ENCODE measurements around the gene TPPP2.

GRCh38 chr14:21053184-21054122 is 23.4 kb downstream of the TPPP2 start:
- TF ChIP-seq, protein P1, sequence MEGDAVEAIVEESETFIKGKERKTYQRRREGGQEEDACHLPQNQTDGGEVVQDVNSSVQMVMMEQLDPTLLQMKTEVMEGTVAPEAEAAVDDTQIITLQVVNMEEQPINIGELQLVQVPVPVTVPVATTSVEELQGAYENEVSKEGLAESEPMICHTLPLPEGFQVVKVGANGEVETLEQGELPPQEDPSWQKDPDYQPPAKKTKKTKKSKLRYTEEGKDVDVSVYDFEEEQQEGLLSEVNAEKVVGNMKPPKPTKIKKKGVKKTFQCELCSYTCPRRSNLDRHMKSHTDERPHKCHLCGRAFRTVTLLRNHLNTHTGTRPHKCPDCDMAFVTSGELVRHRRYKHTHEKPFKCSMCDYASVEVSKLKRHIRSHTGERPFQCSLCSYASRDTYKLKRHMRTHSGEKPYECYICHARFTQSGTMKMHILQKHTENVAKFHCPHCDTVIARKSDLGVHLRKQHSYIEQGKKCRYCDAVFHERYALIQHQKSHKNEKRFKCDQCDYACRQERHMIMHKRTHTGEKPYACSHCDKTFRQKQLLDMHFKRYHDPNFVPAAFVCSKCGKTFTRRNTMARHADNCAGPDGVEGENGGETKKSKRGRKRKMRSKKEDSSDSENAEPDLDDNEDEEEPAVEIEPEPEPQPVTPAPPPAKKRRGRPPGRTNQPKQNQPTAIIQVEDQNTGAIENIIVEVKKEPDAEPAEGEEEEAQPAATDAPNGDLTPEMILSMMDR (IDR thresholded peaks at IDR 0.05), result no peak
- TF ChIP-seq POLR2A (IDR thresholded peaks at IDR 0.05), result no peak
